Measurements from ENCODE around the gene CLCA4.

GRCh38 chr1:86521522-86521891, 25.4 kb upstream of the CLCA4 start:
- TF ChIP-seq CTCF (IDR thresholded peaks at IDR 0.05) (no peak), POLR2AphosphoS5 (IDR thresholded peaks at IDR 0.05; ENCODE audit: low read depth, low read length) (no peak), REST (IDR thresholded peaks at IDR 0.05; ENCODE audit: insufficient read depth in 1 of 2, low read depth in 2 of 2, low read length in 1 of 2) (no peak)
